ENCODE data around the gene ECEL1. TPM values are rescaled to one million over a fixed set of nuclear protein-coding genes. Genes with fewer than 3 reads are reported as not detected.

ECEL1 gene
- polyA plus RNA-seq, 1 donor from 2014 or later = not detected

DNA sequence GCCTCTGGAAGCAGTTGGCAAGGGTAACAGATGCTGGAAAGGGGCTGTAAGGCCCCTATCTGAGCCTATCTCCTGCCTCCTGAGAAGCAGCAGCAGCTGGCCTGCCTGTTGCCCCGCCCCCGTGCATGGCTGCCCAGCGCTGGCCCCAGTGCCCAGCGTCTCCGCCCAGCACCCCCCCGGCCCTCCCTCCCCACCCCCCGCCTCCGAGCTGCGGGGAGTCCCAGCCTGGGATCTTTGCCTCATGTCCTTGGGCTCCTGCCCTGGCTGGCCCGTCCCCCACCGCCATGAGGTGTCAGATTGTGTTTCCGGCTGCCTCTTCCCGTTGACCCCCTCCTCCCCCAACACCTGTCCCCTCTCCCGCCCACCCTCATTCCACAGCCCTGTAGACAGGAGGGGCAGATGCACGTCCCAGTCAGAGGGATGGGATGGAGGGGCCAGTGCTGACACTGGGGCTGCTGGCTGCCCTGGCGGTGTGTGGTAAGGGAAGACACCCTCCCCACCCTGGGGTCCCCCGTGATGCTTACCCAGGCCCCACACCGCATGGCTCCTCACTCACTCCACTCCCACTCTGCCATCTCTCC lies 38.2 kb upstream of the ECEL1 start, which contains the start of gene CHRND:
Gene CHRND (plus strand): TSS at position 370 of the 581 bp plus-strand sequence. CDS start 56 bp downstream, at position 426.
- H3K4me3 Mint-ChIP-seq = no peak within 1 kb of the TSS
- H3K27me3 Mint-ChIP-seq = peaks cover 29% of the 10 kb centered on the region
- no peaks in the 10 kb centered on the region for H3K36me3 Mint-ChIP-seq
- no peak within 1 kb of the TSS for H3K27ac Mint-ChIP-seq
- peaks cover 0 to 7% (median 4%) of the 10 kb centered on the region in 3 donors for H3K4me1 Mint-ChIP-seq
- peaks cover 0 to 2% (median 0%) of the 10 kb centered on the region in 3 donors for H3K9me3 Mint-ChIP-seq

GRCh38 chr2:232525199-232525598 lies 37.6 kb upstream of the ECEL1 start:
- H3K36me3 Mint-ChIP-seq = no peaks in the 10 kb centered on the region
- H3K9me3 Mint-ChIP-seq = peaks cover 0 to 2% (median 0%) of the 10 kb centered on the region in 3 donors
- no peak overlapping the region for H3K4me3 Mint-ChIP-seq
- H3K4me1 Mint-ChIP-seq = peaks cover 0 to 7% (median 4%) of the 10 kb centered on the region in 3 donors
- H3K27ac Mint-ChIP-seq = no peak overlapping the region
- H3K27me3 Mint-ChIP-seq = peaks cover 29% of the 10 kb centered on the region

- no peak overlapping the region for H3K27ac Mint-ChIP-seq
- H3K4me3 Mint-ChIP-seq = peak overlapping the region in 2 of 4 donors; percentile 59 to 83
- peaks cover 29% of the 10 kb centered on the region for H3K27me3 Mint-ChIP-seq
- peaks cover 0 to 2% (median 0%) of the 10 kb centered on the region in 3 donors for H3K9me3 Mint-ChIP-seq
- peaks cover 0 to 7% (median 4%) of the 10 kb centered on the region in 3 donors for H3K4me1 Mint-ChIP-seq
- no peaks in the 10 kb centered on the region for H3K36me3 Mint-ChIP-seq
Measured at GRCh38 chr2:232524771-232525170, 37.1 kb upstream of the ECEL1 start.

DNA sequence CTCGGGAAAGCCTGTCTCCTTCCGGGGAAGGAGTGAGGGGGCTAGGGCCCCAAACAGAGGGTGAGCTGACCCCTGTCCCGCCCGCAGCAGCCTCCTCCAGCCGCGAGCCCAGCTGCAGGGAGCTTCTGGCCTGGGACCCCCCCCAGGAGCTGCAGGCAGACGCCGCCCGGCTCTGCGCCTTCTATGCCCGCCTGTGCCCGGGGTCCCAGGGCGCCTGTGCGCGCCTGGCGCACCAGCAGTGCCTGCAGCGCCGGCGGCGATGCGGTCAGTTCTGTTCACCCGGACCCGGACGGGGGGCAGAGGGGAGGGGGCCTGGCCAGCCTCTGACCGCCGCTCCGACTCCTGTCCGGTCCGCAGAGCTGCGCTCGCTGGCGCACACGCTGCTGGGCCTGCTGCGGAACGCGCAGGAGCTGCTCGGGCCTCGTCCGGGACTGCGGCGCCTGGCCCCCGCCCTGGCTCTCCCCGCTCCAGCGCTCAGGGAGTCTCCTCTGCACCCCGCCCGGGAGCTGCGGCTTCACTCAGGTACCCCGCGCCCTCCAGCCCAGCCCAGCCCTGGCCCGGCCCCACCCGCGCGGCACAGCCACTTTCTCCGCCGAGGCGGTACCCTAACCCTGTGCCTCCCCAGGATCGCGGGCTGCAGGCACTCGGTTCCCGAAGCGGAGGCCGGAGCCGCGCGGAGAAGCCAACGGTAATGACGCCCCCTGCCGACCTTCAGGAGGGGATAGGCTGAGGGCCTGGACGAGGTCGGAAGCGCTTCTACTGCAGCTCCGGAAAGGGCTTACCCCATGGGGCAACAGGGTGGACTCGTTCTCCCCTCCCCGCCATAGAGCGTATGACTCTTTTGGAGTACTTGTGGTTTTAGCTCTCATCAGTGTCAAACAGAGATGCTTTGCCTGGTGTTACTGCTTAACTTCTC lies 36.3 kb upstream of the ECEL1 start:
- peak overlapping the region in 3 of 4 donors; percentile 59 to 92 (median 83) for H3K4me3 Mint-ChIP-seq
- no peak overlapping the region for H3K27ac Mint-ChIP-seq
- peaks cover 32% of the 10 kb centered on the region for H3K27me3 Mint-ChIP-seq

GRCh38 chr2:232523402-232523681 lies 35.7 kb upstream of the ECEL1 start:
- Mint-ChIP-seq H3K9me3 (peaks cover 0 to 2% (median 0%) of the 10 kb centered on the region in 3 donors), H3K27ac (no peak overlapping the region), H3K4me1 (peaks cover 0 to 7% (median 2%) of the 10 kb centered on the region in 3 donors), H3K27me3 (peaks cover 31% of the 10 kb centered on the region), H3K4me3 (peak overlapping the region in 3 of 4 donors; percentile 50 to 86 (median 57)), H3K36me3 (no peaks in the 10 kb centered on the region)

More for the DNA sequence above, 36.3 kb upstream of the ECEL1 start:
- Mint-ChIP-seq H3K36me3 (no peaks in the 10 kb centered on the region), H3K4me1 (peaks cover 0 to 7% (median 3%) of the 10 kb centered on the region in 3 donors), H3K9me3 (peaks cover 0 to 2% (median 0%) of the 10 kb centered on the region in 3 donors)

- Mint-ChIP-seq H3K4me1 (peaks cover 0 to 7% (median 2%) of the 10 kb centered on the region in 3 donors), H3K4me3 (peak overlapping the region in 3 of 4 donors; percentile 50 to 86 (median 57)), H3K9me3 (peaks cover 0 to 2% (median 0%) of the 10 kb centered on the region in 3 donors), H3K36me3 (no peaks in the 10 kb centered on the region), H3K27me3 (peaks cover 34% of the 10 kb centered on the region), H3K27ac (no peak overlapping the region)
Measured at GRCh38 chr2:232522623-232523401, 35.2 kb upstream of the ECEL1 start.

- H3K4me1 Mint-ChIP-seq = peaks cover 0 to 7% (median 2%) of the 10 kb centered on the region in 3 donors
- H3K27me3 Mint-ChIP-seq = peaks cover 32% of the 10 kb centered on the region
- H3K9me3 Mint-ChIP-seq = peaks cover 0 to 2% (median 0%) of the 10 kb centered on the region in 3 donors
- no peak overlapping the region for H3K27ac Mint-ChIP-seq
- peak overlapping the region in 1 of 4 donors; percentile 73 for H3K4me3 Mint-ChIP-seq
- H3K36me3 Mint-ChIP-seq = no peaks in the 10 kb centered on the region
Measured at GRCh38 chr2:232521959-232522622, 34.5 kb upstream of the ECEL1 start.

DNA sequence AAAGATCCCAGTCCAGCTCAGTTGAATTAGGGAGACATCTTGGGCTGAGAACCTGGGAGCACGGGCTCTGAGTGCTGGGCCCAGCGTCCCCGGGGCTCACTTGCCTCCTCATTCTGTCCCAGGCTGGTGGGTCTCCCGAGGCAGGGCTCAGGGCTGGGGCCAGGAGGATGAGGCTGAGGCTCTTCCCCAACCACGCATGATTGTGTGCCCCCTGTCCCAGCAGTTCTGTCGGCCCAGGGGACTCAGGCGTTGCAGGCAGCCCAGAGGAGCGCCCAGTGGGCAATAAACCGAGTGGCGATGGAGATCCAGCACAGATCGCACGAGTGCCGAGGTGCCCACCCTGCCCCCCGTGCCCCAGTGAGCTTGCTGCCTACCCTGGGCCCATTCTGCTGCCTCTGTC lies 33.5 kb upstream of the ECEL1 start:
- peaks cover 0 to 7% (median 2%) of the 10 kb centered on the region in 3 donors for H3K4me1 Mint-ChIP-seq
- H3K4me3 Mint-ChIP-seq = no peak overlapping the region
- H3K27me3 Mint-ChIP-seq = peaks cover 29% of the 10 kb centered on the region
- H3K27ac Mint-ChIP-seq = no peak overlapping the region
- no peaks in the 10 kb centered on the region for H3K36me3 Mint-ChIP-seq
- peaks cover 0 to 2% (median 0%) of the 10 kb centered on the region in 3 donors for H3K9me3 Mint-ChIP-seq

GRCh38 chr2:232520489-232520888 lies 32.9 kb upstream of the ECEL1 start:
- Mint-ChIP-seq H3K36me3 (no peaks in the 10 kb centered on the region), H3K9me3 (peaks cover 0 to 2% (median 0%) of the 10 kb centered on the region in 3 donors), H3K27ac (no peak overlapping the region), H3K4me1 (peaks cover 0 to 7% (median 2%) of the 10 kb centered on the region in 3 donors), H3K4me3 (peak overlapping the region in 1 of 4 donors; percentile 51), H3K27me3 (peaks cover 29% of the 10 kb centered on the region)

DNA sequence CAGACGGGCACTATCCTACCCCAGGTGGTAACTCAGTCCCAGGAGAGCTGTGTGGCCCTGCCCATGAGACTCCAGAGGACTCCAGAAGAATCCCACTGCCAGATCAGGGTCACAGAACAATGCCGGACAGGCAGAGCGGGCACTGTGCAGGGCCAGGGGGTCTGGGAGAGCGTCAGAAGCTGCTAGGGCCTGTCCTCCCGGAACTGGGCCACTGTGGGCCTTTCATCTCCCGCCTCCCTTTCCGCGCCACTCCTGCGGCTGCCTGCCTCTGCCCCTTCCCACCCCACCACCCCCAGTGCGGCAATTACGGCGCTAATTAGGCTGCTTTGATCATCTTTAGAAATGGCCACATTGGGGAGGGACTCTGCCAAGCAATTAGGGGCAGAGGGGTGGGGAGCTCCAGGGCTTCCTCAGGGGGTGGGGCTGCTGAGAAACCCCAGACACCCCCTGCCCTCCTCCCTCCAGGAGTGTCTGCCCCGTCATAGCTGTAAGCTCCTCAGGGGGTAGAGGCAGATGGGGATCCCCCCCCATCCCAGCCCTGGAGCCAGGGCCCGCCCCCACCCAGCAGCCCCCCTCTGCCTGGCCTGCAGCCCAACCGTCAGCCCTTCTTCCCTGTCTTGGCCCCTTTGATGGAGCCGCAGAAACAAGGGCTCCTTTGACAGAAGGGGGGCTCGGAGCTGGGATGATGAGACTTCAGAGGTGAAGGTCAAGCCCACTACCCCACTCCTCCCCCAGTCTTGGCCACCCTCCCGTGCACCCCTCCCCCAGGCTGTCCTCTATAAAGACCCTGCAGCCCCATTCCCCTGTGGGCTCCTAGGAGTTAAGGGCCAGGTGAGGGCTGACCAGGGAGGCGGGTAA lies 32.2 kb upstream of the ECEL1 start, which contains the start of gene PRSS56:
Gene PRSS56 (plus strand): TSS at position 808 of the 858 bp plus-strand sequence. CDS start 211 bp downstream, outside the sequence.
- H3K4me1 Mint-ChIP-seq = peaks cover 0 to 7% (median 2%) of the 10 kb centered on the region in 3 donors
- H3K27me3 Mint-ChIP-seq = peaks cover 29% of the 10 kb centered on the region
- peaks cover 0 to 2% (median 0%) of the 10 kb centered on the region in 3 donors for H3K9me3 Mint-ChIP-seq
- peak within 1 kb of the TSS in 1 of 4 donors; percentile 51 for H3K4me3 Mint-ChIP-seq
- H3K27ac Mint-ChIP-seq = no peak within 1 kb of the TSS
- no peaks in the 10 kb centered on the region for H3K36me3 Mint-ChIP-seq

DNA sequence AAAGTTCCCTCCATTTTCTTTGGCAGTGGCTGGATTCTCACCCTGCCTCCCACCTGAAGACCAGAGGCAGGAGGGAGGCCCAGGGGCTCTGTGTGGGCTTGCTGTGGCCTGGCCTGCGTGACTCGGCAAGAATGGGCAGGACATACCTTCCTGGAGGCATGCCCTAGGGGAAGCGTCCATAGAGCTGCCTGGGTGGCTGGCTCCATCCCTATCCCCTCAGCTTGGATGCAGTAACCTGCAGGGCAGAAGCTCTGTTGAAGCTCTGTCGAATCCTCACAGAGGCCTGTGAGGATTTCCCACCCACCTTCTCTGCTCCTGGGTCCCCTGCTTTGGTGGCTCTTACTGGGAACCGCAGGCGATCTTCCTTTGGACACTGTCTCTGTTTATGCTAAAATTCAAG lies 31.2 kb upstream of the ECEL1 start:
- no peak overlapping the region for H3K4me3 Mint-ChIP-seq
- H3K27me3 Mint-ChIP-seq = peaks cover 22% of the 10 kb centered on the region
- H3K4me1 Mint-ChIP-seq = peaks cover 0 to 4% (median 2%) of the 10 kb centered on the region in 3 donors
- H3K36me3 Mint-ChIP-seq = no peaks in the 10 kb centered on the region
- no peak overlapping the region for H3K27ac Mint-ChIP-seq
- no peaks in the 10 kb centered on the region for H3K9me3 Mint-ChIP-seq

DNA sequence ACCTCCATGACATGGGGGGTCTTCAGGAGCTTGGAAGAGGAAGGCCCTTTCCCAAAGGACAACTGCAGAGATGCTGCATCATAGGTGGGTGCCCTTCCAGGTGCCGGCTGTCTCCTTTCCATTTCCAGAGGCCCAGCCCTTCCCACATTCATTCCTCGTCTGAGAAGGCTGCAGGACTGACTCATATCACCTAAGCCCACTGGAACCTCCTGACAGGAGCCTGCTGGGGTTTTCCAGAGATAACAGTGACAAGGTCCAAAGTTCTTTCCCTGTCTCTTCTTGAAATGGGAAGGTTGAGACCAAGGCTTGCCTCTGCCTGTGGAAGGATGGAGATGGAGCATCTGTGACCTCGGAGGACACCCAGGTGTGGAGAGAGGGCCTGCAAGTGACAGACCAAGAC lies 28.9 kb upstream of the ECEL1 start:
- H3K9me3 Mint-ChIP-seq = no peaks in the 10 kb centered on the region
- no peak overlapping the region for H3K27ac Mint-ChIP-seq
- H3K4me3 Mint-ChIP-seq = no peak overlapping the region
- H3K27me3 Mint-ChIP-seq = peaks cover 16% of the 10 kb centered on the region
- H3K4me1 Mint-ChIP-seq = peaks cover 0 to 2% (median 2%) of the 10 kb centered on the region in 3 donors
- H3K36me3 Mint-ChIP-seq = no peaks in the 10 kb centered on the region

DNA sequence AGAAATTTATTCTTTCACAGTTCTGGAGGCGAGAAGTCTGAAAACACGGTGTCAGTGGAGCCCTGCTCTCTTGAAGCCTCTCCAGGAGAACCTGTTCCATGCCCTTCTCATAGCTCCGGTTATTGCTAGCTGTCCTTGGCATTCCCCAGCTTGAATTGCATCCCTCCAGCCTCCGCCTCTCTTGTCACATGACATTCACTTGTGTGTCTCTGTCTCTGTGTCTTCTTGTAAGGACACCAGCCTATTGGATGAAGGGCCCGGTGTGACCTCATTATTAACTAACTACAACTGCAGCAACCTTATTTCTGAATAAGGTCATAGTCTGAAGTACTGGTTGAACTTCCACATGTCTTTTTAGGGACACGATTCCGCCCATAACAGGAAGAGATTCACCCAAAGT lies 28.0 kb upstream of the ECEL1 start:
- Mint-ChIP-seq H3K27me3 (peaks cover 13% of the 10 kb centered on the region), H3K4me3 (no peak overlapping the region), H3K36me3 (no peaks in the 10 kb centered on the region), H3K9me3 (no peaks in the 10 kb centered on the region), H3K4me1 (no peaks in the 10 kb centered on the region), H3K27ac (no peak overlapping the region)

Data from IgD-negative memory B cell (primary cell).